Activated naive CD4-positive, alpha-beta T cell treated with anti-CD3 and anti-CD28 coated beads for 36 hours (primary cell): ENCODE data around the gene DISP2. TPM values are rescaled to one million over a fixed set of nuclear protein-coding genes. Genes with fewer than 3 reads are reported as not detected.

Source experiments
- CTCF ChIA-PET: fragments of 350-600 bp; sonication (Branson Sonifier 250); formaldehyde crosslinking; loops from one replicate; lab custom pipeline; 2021; ENCODE audit warnings: antibody characterized with exemption; lab: Charles Lee
- DNase-seq: peaks from one replicate; pipeline ENCODE4 v3.0.0-alpha.2; 2020
- H3K27ac Mint-ChIP-seq: one replicate; pipeline ENCODE4 v1.8.0; 2021; ENCODE audit warnings: mild to moderate bottlenecking, mixed read lengths
- H3K27me3 Mint-ChIP-seq: one replicate; pipeline ENCODE4 v1.8.0; 2021; ENCODE audit warnings: low read depth, mixed read lengths
- H3K36me3 Mint-ChIP-seq: one replicate; pipeline ENCODE4 v1.8.0; 2021; ENCODE audit warnings: low read depth, mixed read lengths
- H3K4me1 Mint-ChIP-seq: one replicate; pipeline ENCODE4 v1.8.0; 2021; ENCODE audit warnings: low read depth, mixed read lengths
- H3K4me3 Mint-ChIP-seq: one replicate; pipeline ENCODE4 v1.8.0; 2021; ENCODE audit warnings: mild to moderate bottlenecking, moderate library complexity, mixed read lengths
- H3K9me3 Mint-ChIP-seq: one replicate; pipeline ENCODE4 v1.8.0; 2021; ENCODE audit warnings: mixed read lengths
- intact Hi-C: fragments of 100-400 bp; cut with micrococcal nuclease; formaldehyde crosslinking; loops from one replicate; pipeline ENCODE4 v1.15.1; 2023
- total RNA-seq, 2 experiments: library from RNA; stranded (reverse); gene quantifications; one replicate each; pipeline ENCODE4 v1.2.3, GENCODE V29; 2021

DISP2 gene
- total RNA-seq, 2 experiments from 2014 or later: 0.02 TPM; not detected in 1

- peak; percentile 82 for DNase-seq
- H3K9me3 Mint-ChIP-seq: no peaks in the 10 kb centered on the region
- H3K36me3 Mint-ChIP-seq: no peaks in the 10 kb centered on the region
- CTCF ChIA-PET: interaction anchor here (0.6 to 19.2 kb wide), 37 partner anchors 9 to 299 kb away, joined by 3 to 448 read pairs (median 4); partner anchors contain the start of genes ANKRD63, INAFM2, IVD and KNL1
- no peak overlapping the region for H3K27ac Mint-ChIP-seq
- intact Hi-C loops: loop anchor here (1.0 kb wide), 2 partner anchors 17 to 59 kb away; no protein-coding TSS in a partner anchor
- H3K27me3 Mint-ChIP-seq: no peaks in the 10 kb centered on the region
- H3K4me3 Mint-ChIP-seq: no peak overlapping the region
- H3K4me1 Mint-ChIP-seq: peaks cover 17% of the 10 kb centered on the region
Observed at GRCh38 chr15:40338041-40338657, 19.9 kb upstream of the DISP2 start.

GRCh38 chr15:40338921-40339620 is 18.9 kb upstream of the DISP2 start:
- Mint-ChIP-seq H3K4me3 (no peak overlapping the region), H3K4me1 (peaks cover 11% of the 10 kb centered on the region), H3K27me3 (no peaks in the 10 kb centered on the region), H3K9me3 (no peaks in the 10 kb centered on the region), H3K36me3 (no peaks in the 10 kb centered on the region), H3K27ac (no peak overlapping the region)
- intact Hi-C loops: loop anchor here (1.0 kb wide), 2 partner anchors 18 to 60 kb away; no protein-coding TSS in a partner anchor
- CTCF ChIA-PET: interaction anchor here (1.1 to 19.2 kb wide), 15 partner anchors 11 to 241 kb away, joined by 3 to 448 read pairs (median 5); partner anchors contain the start of genes BAHD1, INAFM2, PAK6 and PHGR1
- DNase-seq: no peak

DNA sequence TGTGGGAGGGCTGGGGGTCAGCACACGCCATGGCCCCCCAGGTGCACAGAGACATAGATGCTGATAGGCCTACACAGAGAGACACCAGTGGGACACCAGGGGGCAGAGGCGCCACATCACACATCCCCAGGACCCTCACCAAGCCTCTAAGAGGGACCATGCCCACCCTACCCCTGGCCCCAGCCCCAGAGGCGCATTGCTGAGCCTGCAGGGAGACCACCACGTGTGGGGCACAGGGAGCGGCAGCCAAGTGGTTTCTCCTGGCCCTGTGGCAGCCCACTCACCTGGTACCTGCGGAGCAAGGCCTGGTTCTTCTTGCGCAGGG is 18.4 kb upstream of the DISP2 start:
- CTCF ChIA-PET: interaction anchor here (1.1 to 19.2 kb wide), 10 partner anchors 10 to 113 kb away, joined by 3 to 448 read pairs (median 16); partner anchors contain the start of genes BAHD1, INAFM2, PHGR1 and PLCB2
- H3K4me1 Mint-ChIP-seq: peaks cover 6% of the 10 kb centered on the region
- no peak overlapping the region for H3K27ac Mint-ChIP-seq
- no peak for DNase-seq
- no peaks in the 10 kb centered on the region for H3K36me3 Mint-ChIP-seq
- no peaks in the 10 kb centered on the region for H3K9me3 Mint-ChIP-seq
- no peak overlapping the region for H3K4me3 Mint-ChIP-seq
- H3K27me3 Mint-ChIP-seq: no peaks in the 10 kb centered on the region
- intact Hi-C loops: no loop called here

- H3K27me3 Mint-ChIP-seq: no peaks in the 10 kb centered on the region
- intact Hi-C loops: loop anchor here (5.0 kb wide), 1 partner anchor 33 kb away; the partner anchor contains the start of gene PLCB2
- CTCF ChIA-PET: interaction anchor here (0.7 to 19.2 kb wide), 10 partner anchors 10 to 123 kb away, joined by 3 to 448 read pairs (median 4); partner anchors contain the start of genes BAHD1, INAFM2 and PLCB2
- no peaks in the 10 kb centered on the region for H3K36me3 Mint-ChIP-seq
- H3K27ac Mint-ChIP-seq: no peak overlapping the region
- peaks cover 5% of the 10 kb centered on the region for H3K4me1 Mint-ChIP-seq
- no peak overlapping the region for H3K4me3 Mint-ChIP-seq
- no peak for DNase-seq
- no peaks in the 10 kb centered on the region for H3K9me3 Mint-ChIP-seq
Observed at GRCh38 chr15:40340038-40340739, 17.8 kb upstream of the DISP2 start.

DNA sequence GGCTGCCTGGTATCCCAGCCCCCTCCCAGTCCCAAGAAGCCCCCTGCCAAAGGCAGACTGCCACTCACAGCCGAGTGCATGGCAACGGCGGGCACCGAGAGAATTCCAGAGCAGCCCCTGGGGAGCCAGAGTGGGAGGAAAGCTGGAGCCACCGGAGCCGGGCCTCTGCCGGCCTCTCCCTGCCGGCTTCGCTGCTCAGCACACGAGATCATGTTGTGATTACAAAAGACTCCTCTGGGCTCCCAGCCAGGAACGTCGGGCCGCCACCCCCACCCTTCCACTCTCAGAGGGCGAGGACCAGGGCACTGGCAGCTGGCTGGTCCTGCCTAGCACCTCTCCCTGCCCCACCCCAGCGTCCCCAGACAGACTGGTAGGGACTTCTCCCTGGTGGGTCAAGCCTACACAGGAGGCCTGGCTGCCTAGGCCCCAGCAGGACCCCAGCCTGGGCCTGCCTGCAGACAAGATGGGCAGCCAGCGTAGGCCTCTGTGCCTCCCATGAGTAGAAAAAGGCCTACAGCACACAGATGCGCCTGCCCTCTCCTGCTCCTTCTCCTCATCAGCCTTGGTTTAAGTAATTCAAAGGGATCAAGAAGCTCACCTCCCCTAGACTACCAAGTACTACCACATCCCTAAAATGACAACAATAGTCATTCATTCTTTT is 17.1 kb upstream of the DISP2 start, which contains the start of gene CCDC9B:
CCDC9B (minus strand) TSS at position 200 of the 661 bp plus-strand sequence; CDS start at position 80, 120 bp downstream.
- DNase-seq: no peak
- CTCF ChIA-PET: interaction anchor here (0.7 to 19.2 kb wide), 9 partner anchors 14 to 124 kb away, joined by 3 to 448 read pairs (median 4); partner anchors contain the start of genes INAFM2 and PLCB2
- H3K9me3 Mint-ChIP-seq: no peaks in the 10 kb centered on the region
- no peak within 1 kb of the TSS for H3K27ac Mint-ChIP-seq
- peaks cover 5% of the 10 kb centered on the region for H3K4me1 Mint-ChIP-seq
- intact Hi-C loops: loop anchor here (5.0 kb wide), 1 partner anchor 34 kb away; the partner anchor contains the start of gene PLCB2
- H3K36me3 Mint-ChIP-seq: no peaks in the 10 kb centered on the region
- H3K27me3 Mint-ChIP-seq: no peaks in the 10 kb centered on the region
- no peak within 1 kb of the TSS for H3K4me3 Mint-ChIP-seq

DNA sequence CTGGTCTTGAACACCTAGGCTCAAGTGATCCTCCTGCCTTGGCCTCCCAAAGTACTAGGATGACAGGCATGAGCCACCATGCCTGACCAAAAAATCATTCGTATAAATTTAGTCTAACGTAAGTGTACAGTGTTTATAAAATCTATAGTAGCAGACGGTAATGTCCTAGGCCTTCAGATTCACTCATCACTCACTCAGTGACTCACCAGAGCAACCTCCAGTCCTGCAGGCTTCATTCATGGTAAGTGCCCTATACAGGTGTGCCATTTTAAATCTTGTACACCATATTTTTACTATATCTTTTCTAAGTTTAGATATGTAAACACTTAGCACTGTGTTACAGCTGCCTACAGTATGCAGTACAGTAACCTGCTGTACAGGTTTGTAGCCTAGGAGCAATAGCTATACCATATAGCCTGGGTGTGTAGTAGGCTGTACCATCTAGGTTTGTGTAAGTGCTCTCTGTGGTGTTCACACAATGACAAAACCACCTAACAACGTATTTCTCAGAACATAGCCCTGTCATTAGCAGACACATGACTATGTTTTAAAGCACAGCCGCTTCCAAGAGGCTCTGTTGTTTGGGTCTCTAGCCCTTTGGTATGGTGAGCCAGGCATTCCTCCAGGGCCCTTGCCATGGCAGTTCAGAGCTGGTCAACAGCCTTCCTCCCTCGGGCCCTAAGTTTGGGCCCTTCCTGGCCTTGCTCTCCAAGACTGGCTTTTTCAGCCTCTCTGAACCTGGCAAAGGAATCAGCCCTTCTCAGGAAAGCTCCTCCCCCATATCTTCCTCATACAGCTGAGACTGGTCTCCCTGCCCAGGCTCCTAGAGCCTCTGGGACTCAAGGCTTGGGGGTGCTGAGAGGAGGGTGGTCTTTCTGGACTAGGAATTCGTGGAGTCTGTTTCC is 15.4 kb upstream of the DISP2 start:
- Mint-ChIP-seq H3K9me3 (no peaks in the 10 kb centered on the region), H3K27me3 (no peaks in the 10 kb centered on the region), H3K36me3 (no peaks in the 10 kb centered on the region), H3K27ac (no peak overlapping the region), H3K4me1 (peaks cover 2% of the 10 kb centered on the region), H3K4me3 (no peak overlapping the region)
- no peak for DNase-seq
- intact Hi-C loops: loop anchor here (5.0 kb wide), 1 partner anchor 35 kb away; the partner anchor contains the start of gene PLCB2
- CTCF ChIA-PET: interaction anchor here (1.1 to 19.2 kb wide), 12 partner anchors 8 to 108 kb away, joined by 3 to 448 read pairs (median 18); partner anchors contain the start of genes DISP2, INAFM2 and PLCB2

DNA sequence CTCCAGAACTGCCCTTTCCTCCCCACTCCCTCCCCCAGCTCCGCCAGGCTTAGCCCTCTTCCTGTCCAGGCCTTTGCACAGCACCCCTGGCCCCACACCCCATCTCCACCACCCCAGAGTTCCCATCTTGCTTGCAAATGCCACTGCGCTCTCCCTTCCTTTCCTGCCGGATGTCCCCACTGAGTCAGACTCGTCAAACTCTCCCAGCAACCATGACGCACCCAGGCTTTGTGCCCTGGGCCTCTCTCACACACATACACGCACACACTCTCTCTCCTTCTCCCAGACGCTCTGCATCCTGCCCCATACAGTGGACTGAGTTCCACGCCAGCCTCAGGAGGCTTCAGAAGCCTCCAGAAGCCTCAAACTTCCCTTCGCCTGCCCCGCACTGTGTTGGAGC is 14.5 kb upstream of the DISP2 start:
- no peaks in the 10 kb centered on the region for H3K4me1 Mint-ChIP-seq
- H3K36me3 Mint-ChIP-seq: no peaks in the 10 kb centered on the region
- H3K27ac Mint-ChIP-seq: no peak overlapping the region
- H3K27me3 Mint-ChIP-seq: no peaks in the 10 kb centered on the region
- H3K9me3 Mint-ChIP-seq: no peaks in the 10 kb centered on the region
- intact Hi-C loops: loop anchor here (5.0 kb wide), 1 partner anchor 36 kb away; the partner anchor contains the start of gene PLCB2
- H3K4me3 Mint-ChIP-seq: no peak overlapping the region
- DNase-seq: no peak
- CTCF ChIA-PET: interaction anchor here (1.1 to 19.2 kb wide), 15 partner anchors 9 to 113 kb away, joined by 4 to 448 read pairs (median 17); partner anchors contain the start of genes DISP2, INAFM2, IVD and PLCB2

DNA sequence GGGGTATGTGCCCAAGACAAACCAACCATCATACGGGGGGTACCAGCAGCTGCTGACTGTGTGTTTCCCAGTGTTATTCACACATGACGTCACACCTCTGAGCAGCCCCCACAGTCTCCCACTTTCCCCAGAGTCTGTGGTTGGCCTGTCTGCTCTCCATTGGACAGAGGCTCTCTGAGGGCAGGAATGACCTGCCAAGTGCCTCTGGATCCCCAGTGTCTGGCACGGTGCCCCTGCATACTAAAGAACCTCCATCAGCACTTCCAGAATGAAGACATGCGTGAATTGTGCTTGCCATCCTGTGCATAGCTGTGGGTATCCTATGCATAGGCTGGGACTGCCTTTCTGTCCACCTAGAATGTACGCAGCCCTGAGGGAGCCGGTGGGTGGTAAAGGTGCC is 13.8 kb upstream of the DISP2 start:
- Mint-ChIP-seq H3K4me1 (no peaks in the 10 kb centered on the region), H3K9me3 (no peaks in the 10 kb centered on the region), H3K27me3 (no peaks in the 10 kb centered on the region), H3K27ac (no peak overlapping the region), H3K36me3 (no peaks in the 10 kb centered on the region), H3K4me3 (no peak overlapping the region)
- no peak for DNase-seq
- CTCF ChIA-PET: interaction anchor here (0.7 to 19.2 kb wide), 30 partner anchors 9 to 701 kb away, joined by 3 to 448 read pairs (median 4); partner anchors contain the start of genes DISP2, INAFM2, IVD and KNSTRN
- intact Hi-C loops: loop anchor here (1.0 to 5.0 kb wide), 4 partner anchors 24 to 163 kb away; partner anchors contain the start of gene PLCB2

DNA sequence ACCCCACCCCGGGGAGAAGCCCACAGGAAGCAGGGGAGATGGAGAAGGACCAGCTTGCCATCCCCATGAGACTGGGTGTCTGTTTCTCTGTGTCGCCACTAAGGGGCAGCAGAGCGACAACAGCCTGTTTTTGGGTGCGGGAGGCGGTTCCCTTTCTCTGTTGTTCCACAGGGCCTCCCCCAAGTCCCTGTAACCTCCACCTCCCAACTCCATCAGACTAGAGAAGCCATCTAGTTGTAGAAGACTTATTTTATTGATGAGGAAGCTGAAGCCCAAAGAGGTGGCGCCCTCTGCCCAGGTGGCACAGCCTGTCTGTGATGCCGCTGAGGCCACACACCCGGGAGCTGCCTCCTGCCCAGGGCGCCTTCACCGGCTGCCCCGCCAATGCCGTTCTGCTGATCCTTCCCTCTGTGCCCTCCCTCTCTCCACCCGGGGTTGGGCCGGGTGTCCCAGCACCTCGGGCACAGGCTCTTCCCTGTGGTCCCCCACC is 13.3 kb upstream of the DISP2 start:
- CTCF ChIA-PET: interaction anchor here (0.7 to 19.2 kb wide), 30 partner anchors 9 to 700 kb away, joined by 3 to 448 read pairs (median 4); partner anchors contain the start of genes DISP2, INAFM2, IVD and KNSTRN
- no peak overlapping the region for H3K27ac Mint-ChIP-seq
- no peak overlapping the region for H3K4me3 Mint-ChIP-seq
- H3K9me3 Mint-ChIP-seq: no peaks in the 10 kb centered on the region
- H3K36me3 Mint-ChIP-seq: no peaks in the 10 kb centered on the region
- DNase-seq: peak; percentile 85
- no peaks in the 10 kb centered on the region for H3K4me1 Mint-ChIP-seq
- no peaks in the 10 kb centered on the region for H3K27me3 Mint-ChIP-seq
- intact Hi-C loops: loop anchor here (1.0 to 5.0 kb wide), 4 partner anchors 24 to 162 kb away; partner anchors contain the start of gene PLCB2

DNA sequence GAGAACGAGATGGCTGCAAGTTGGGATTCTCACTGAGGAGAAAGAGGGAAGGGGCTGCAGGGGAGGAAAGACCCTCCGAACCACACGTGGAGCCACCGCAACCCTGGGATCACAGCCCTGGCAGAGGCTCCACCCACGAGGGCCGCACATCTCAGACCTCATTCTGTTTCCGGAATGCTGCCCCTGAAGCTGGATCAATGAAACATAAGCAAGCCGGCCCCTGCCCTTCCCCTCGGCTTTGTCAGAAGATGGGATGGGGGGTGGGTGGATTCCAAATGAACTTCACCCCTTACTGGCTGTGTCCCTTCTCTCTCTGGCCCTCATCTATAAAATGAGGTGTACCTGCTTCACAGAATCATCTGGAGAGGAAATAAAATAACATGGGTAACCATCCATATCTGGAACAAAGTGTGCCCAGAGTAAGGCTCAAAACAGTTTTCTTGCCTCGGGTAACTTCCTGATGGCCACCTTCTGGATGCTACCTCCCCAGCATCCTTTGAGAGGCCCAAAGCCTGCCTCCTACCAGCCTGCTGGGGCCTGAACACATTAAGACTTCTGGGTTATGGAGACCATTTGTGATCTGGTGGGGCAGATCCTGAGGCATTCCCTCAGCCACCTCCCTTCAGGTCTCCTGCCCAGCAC is 12.7 kb upstream of the DISP2 start:
- H3K4me3 Mint-ChIP-seq: no peak overlapping the region
- intact Hi-C loops: loop anchor here (2.0 kb wide), 1 partner anchor 161 kb away; no protein-coding TSS in a partner anchor
- H3K36me3 Mint-ChIP-seq: no peaks in the 10 kb centered on the region
- DNase-seq: no peak
- no peaks in the 10 kb centered on the region for H3K4me1 Mint-ChIP-seq
- H3K27ac Mint-ChIP-seq: no peak overlapping the region
- CTCF ChIA-PET: interaction anchor here (0.9 to 19.2 kb wide), 18 partner anchors 8 to 304 kb away, joined by 3 to 448 read pairs (median 16); partner anchors contain the start of genes DISP2, INAFM2, IVD and PLCB2
- H3K27me3 Mint-ChIP-seq: no peaks in the 10 kb centered on the region
- H3K9me3 Mint-ChIP-seq: no peaks in the 10 kb centered on the region
